ENCODE data around the gene AQP5.

AQP5 gene

DNA sequence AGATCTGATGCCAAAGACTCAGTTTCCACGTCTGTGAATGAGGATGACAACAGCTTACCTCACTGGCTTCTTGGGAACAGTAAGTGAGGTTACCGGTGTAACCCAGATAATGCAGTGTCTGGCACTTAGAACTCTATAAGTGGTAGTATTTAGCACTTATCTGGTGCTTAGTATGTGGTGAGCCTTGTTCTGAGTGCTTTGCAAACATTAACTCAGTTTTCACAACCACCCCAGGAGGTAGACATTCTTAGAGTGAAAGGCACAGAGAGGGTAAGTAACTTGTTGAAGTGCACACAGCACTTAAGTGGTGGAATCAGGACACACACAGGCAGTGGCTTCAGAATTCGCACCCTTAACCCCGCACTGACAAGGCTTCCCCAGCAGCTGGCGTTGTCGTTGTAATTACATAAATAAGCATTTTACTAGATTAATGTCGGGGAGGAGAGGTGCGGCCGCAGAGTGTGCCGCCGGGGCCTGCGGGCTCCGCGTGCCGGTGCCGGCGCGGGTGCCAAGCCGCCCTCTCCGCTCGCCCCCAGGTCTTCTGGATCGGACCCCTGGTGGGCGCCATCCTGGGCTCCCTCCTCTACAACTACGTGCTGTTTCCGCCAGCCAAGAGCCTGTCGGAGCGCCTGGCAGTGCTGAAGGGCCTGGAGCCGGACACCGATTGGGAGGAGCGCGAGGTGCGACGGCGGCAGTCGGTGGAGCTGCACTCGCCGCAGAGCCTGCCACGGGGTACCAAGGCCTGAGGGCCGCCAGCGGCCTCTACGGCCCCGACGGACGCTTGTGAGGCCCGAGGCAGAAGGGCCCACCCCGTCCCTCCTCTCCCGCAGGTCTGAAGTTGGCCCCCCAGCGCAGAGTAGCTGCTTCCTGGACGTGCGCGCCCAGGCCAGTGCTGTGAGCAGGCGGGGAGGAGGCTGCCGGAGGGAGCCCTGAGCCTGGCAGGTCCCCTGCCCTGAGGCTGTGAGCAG lies 6.5 kb upstream of the AQP5 start:
- DNase-seq (ENCODE audit: low read depth): no peak
- no peak overlapping the region for H3K4me3 ChIP-seq (ENCODE audit: low read depth, low read length)
- TF ChIP-seq, protein P1, sequence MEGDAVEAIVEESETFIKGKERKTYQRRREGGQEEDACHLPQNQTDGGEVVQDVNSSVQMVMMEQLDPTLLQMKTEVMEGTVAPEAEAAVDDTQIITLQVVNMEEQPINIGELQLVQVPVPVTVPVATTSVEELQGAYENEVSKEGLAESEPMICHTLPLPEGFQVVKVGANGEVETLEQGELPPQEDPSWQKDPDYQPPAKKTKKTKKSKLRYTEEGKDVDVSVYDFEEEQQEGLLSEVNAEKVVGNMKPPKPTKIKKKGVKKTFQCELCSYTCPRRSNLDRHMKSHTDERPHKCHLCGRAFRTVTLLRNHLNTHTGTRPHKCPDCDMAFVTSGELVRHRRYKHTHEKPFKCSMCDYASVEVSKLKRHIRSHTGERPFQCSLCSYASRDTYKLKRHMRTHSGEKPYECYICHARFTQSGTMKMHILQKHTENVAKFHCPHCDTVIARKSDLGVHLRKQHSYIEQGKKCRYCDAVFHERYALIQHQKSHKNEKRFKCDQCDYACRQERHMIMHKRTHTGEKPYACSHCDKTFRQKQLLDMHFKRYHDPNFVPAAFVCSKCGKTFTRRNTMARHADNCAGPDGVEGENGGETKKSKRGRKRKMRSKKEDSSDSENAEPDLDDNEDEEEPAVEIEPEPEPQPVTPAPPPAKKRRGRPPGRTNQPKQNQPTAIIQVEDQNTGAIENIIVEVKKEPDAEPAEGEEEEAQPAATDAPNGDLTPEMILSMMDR (conservative IDR thresholded peaks at IDR 0.05; ENCODE audit: low read depth, low read length): peak; percentile 4

DNA sequence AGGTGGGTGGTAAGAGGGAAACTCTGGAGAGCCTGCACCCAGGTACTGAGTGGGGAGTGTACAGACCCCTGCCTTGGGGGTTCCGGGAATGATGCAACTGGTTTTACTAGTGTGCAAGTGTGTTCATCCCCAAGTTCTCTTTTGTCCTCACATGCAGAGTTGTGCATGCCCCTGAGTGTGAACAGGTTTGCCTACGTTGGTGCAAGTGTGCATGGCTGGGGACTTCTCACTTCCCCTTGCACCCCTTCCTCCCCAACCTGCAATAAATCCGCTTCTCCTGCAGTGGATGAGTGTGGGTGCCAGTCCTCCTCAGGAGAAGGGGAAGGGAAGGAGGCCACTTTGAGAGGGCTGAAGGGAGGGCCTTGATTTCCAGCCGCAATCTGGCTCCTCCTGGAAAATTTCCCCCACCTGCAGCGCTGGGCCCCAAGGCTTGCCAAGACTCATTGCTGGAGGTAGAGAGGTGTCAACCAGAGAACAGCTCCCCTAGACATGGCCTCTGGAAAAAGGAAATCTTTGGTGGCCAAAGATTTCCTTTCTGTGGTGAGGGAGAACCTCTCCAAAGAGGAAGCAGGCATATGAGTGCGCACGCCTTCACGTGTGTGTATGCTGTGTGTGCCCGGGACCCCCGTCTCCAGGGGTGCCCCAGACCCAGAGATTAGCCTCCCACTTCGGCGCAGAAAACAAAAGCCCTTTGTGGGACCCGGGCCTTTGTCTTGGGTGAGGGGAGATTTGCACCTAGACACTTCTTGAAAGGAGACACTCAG lies 5.6 kb upstream of the AQP5 start:
- no peak for DNase-seq (ENCODE audit: low read depth)
- H3K4me3 ChIP-seq (ENCODE audit: low read depth, low read length): no peak overlapping the region
- TF ChIP-seq, protein P1 (conservative IDR thresholded peaks at IDR 0.05; ENCODE audit: low read depth, low read length): no peak

DNA sequence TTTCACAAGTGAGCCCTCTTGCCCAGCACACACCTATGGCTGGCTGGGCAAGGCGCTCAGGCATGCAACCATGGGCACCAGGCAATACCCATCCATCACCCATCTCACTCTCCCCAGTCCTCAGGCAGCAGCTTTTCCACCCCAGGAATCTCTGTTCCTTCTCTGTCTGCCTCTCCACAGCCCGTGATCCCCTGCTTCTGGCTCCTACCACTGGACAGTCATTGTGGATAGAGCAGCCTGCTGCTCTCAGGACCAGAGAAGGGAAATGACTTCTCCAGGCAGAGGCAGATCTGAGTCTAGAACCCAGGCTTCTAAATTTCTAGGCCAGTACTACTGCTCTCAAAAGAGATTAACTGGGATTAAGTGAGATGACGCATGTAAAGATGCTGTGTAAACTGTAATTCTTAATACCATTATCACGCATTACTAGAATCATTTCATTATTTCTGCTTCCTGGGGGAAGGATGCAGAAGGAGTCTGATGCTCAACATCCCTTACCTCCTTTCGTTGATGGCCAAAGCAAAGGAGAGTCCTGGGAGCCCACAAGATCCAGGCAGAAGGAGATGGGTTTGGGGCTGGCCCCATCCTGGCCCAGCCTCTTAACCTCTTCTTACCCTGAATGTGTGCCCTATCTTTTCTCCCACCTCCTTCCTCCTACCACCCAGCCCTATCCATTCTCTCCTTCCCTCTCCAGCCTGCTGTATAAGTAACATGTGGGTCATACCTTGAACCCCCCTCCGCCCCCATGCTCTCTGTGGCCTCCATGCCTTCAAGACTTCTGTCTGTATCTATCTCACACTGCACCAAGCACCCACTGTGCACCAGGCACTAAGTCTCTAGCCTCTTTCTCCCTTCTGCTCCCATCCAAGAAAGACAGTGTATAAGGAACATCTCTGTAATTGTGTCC lies 4.8 kb upstream of the AQP5 start:
- no peak overlapping the region for H3K4me3 ChIP-seq (ENCODE audit: low read depth, low read length)
- no peak for DNase-seq (ENCODE audit: low read depth)
- TF ChIP-seq, protein P1 (conservative IDR thresholded peaks at IDR 0.05; ENCODE audit: low read depth, low read length): no peak

- DNase-seq (ENCODE audit: low read depth): no peak
- TF ChIP-seq, protein P1 (conservative IDR thresholded peaks at IDR 0.05; ENCODE audit: low read depth, low read length): no peak
- no peak overlapping the region for H3K4me3 ChIP-seq (ENCODE audit: low read depth, low read length)
Observed at GRCh38 chr12:49957570-49957967, 4.1 kb upstream of the AQP5 start.

- TF ChIP-seq, protein P1 (conservative IDR thresholded peaks at IDR 0.05; ENCODE audit: low read depth, low read length): no peak
- no peak overlapping the region for H3K4me3 ChIP-seq (ENCODE audit: low read depth, low read length)
- no peak for DNase-seq (ENCODE audit: low read depth)
Observed at GRCh38 chr12:49959685-49960473, 1.8 kb upstream of the AQP5 start.
